ENCODE data around the gene SEC16B.

The SEC16B gene

GRCh38 chr1:177995369-177995768, 25.5 kb upstream of the SEC16B start:
- TF ChIP-seq NFIC (IDR thresholded peaks at IDR 0.05) (peak; percentile 18; the same call in 1 of the 2 replicates), FOXM1 (IDR thresholded peaks at IDR 0.05; ENCODE audit: borderline replicate concordance, low read depth) (no peak)

- TF ChIP-seq TAF1 (IDR thresholded peaks at IDR 0.05; ENCODE audit: low read depth) (no peak), EP300 (IDR thresholded peaks at IDR 0.05; ENCODE audit: borderline replicate concordance) (no peak), NFIC (IDR thresholded peaks at IDR 0.05) (no peak), FOXM1 (IDR thresholded peaks at IDR 0.05; ENCODE audit: borderline replicate concordance, low read depth) (no peak), ZBTB7A (IDR thresholded peaks at IDR 0.05; ENCODE audit: low read depth) (no peak), CEBPB (IDR thresholded peaks at IDR 0.05) (no peak)
- TF ChIP-seq, protein P1, sequence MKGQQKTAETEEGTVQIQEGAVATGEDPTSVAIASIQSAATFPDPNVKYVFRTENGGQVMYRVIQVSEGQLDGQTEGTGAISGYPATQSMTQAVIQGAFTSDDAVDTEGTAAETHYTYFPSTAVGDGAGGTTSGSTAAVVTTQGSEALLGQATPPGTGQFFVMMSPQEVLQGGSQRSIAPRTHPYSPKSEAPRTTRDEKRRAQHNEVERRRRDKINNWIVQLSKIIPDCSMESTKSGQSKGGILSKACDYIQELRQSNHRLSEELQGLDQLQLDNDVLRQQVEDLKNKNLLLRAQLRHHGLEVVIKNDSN (IDR thresholded peaks at IDR 0.05), result no peak
Measured at GRCh38 chr1:177984761-177985160, 14.9 kb upstream of the SEC16B start.

DNA sequence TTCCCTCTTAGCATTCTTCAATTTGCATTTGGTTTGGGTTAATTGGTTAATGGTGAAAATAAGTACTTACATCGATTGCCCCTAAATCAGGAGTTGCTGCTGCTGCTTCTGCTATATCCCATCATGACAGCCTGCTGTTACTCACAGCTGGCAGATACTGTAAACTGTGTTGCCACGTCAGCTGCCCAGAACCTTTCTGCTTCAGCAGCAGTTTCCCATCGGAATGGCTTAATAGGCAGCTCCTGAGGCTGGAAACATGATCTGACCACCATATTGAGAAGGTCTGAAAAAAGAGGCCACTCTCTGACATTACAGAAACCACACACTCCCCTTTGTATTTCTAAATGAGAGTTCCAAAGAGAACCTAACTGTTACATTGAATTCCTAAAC, 14.3 kb upstream of the SEC16B start:
- TF ChIP-seq, protein P2, sequence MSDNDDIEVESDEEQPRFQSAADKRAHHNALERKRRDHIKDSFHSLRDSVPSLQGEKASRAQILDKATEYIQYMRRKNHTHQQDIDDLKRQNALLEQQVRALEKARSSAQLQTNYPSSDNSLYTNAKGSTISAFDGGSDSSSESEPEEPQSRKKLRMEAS (IDR thresholded peaks at IDR 0.05), result no peak
- TF ChIP-seq YY1 (IDR thresholded peaks at IDR 0.05; ENCODE audit: low read depth), result peak; percentile 93
- TF ChIP-seq, protein P1 (IDR thresholded peaks at IDR 0.05), result 0 out of 2 replicates have a peak, but pooled peaks have one; percentile 9

- TF ChIP-seq EGR1 (IDR thresholded peaks at IDR 0.05) (no peak), EP300 (IDR thresholded peaks at IDR 0.05; ENCODE audit: borderline replicate concordance) (no peak), TAF1 (IDR thresholded peaks at IDR 0.05; ENCODE audit: low read depth) (no peak), CREB1 (IDR thresholded peaks at IDR 0.05; ENCODE audit: low read depth) (no peak), TCF12 (IDR thresholded peaks at IDR 0.05; ENCODE audit: low read depth) (no peak), RAD21 (IDR thresholded peaks at IDR 0.05; ENCODE audit: low read depth) (no peak), ZBTB7A (IDR thresholded peaks at IDR 0.05; ENCODE audit: low read depth) (no peak), YY1 (IDR thresholded peaks at IDR 0.05; ENCODE audit: low read depth) (no peak), NFIC (IDR thresholded peaks at IDR 0.05) (no peak), FOXM1 (IDR thresholded peaks at IDR 0.05; ENCODE audit: borderline replicate concordance, low read depth) (no peak), CEBPB (IDR thresholded peaks at IDR 0.05) (no peak), REST (IDR thresholded peaks at IDR 0.05; ENCODE audit: low read depth) (no peak), TEAD4 (IDR thresholded peaks at IDR 0.05) (no peak)
- TF ChIP-seq, protein P1 (IDR thresholded peaks at IDR 0.05), result no peak
- TF ChIP-seq, protein P2 (IDR thresholded peaks at IDR 0.05), result no peak
Measured at GRCh38 chr1:177983482-177984135, 13.8 kb upstream of the SEC16B start.

- TF ChIP-seq EGR1 (IDR thresholded peaks at IDR 0.05), result no peak
- TF ChIP-seq REST (IDR thresholded peaks at IDR 0.05; ENCODE audit: low read depth), result no peak
- no peak for TF ChIP-seq TAF1 (IDR thresholded peaks at IDR 0.05; ENCODE audit: low read depth)
- no peak for TF ChIP-seq EP300 (IDR thresholded peaks at IDR 0.05; ENCODE audit: borderline replicate concordance)
- TF ChIP-seq TEAD4 (IDR thresholded peaks at IDR 0.05), result no peak
- TF ChIP-seq CREB1 (IDR thresholded peaks at IDR 0.05; ENCODE audit: low read depth), result no peak
- TF ChIP-seq FOXM1 (IDR thresholded peaks at IDR 0.05; ENCODE audit: borderline replicate concordance, low read depth), result no peak
- TF ChIP-seq CEBPB (IDR thresholded peaks at IDR 0.05), result no peak
- TF ChIP-seq, protein P1 (IDR thresholded peaks at IDR 0.05), result no peak
- no peak for TF ChIP-seq TCF12 (IDR thresholded peaks at IDR 0.05; ENCODE audit: low read depth)
Measured at GRCh38 chr1:177983077-177983476, 13.2 kb upstream of the SEC16B start.

Measured in Ishikawa (cell line).